Activated T-cell treated with anti-CD3 and anti-CD28 coated beads, Interleukin-2, amount 50 U/mL, for 4 hours (primary cell): ENCODE results near the gene HK3. TPM values are rescaled to one million over a fixed set of nuclear protein-coding genes. Genes with fewer than 3 reads are reported as not detected.
"Not testable (repeated sequence)": the region's sequence is repeated elsewhere in the genome, so short reads cannot be mapped to it uniquely, and the experiment has no call there.

Source experiments
- ATAC-seq, 2 donors: fragments of 200-7000 bp; cut with Tn5 transposase; one replicate each; pipeline ENCODE4 v1.10.0; 2021
- DNase-seq: peaks from one replicate; pipeline ENCODE4 v3.0.0-alpha.2; 2020
- H3K27me3 Mint-ChIP-seq: one replicate; pipeline ENCODE4 v1.8.0; 2021; ENCODE audit warnings: low read depth, mixed read lengths
- H3K36me3 Mint-ChIP-seq: one replicate; pipeline ENCODE4 v1.8.0; 2022; ENCODE audit warnings: mixed read lengths; ENCODE audit not compliant: insufficient read depth
- H3K4me1 Mint-ChIP-seq: one replicate; pipeline ENCODE4 v1.8.0; 2021; ENCODE audit warnings: low read depth, mixed read lengths
- H3K4me3 Mint-ChIP-seq: one replicate; pipeline ENCODE4 v1.8.0; 2021; ENCODE audit warnings: mild to moderate bottlenecking, moderate library complexity, mixed read lengths
- H3K9me3 Mint-ChIP-seq: one replicate; pipeline ENCODE4 v1.8.0; 2021; ENCODE audit warnings: mixed read lengths
- total RNA-seq, 3 donors: library from RNA; stranded (reverse); gene quantifications; one replicate each; pipeline ENCODE4 v1.2.1, GENCODE V29; 2021

HK3 gene
- total RNA-seq, 3 donors from 2014 or later = 0.19 to 0.61 TPM; not detected in 1

- Mint-ChIP-seq H3K4me3 (no peak overlapping the region), H3K4me1 (peaks cover 15% of the 10 kb centered on the region), H3K36me3 (no peaks in the 10 kb centered on the region), H3K9me3 (no peaks in the 10 kb centered on the region), H3K27me3 (peaks cover 27% of the 10 kb centered on the region)
- ATAC-seq = no peak
- DNase-seq = no peak
These were observed 25.5 kb downstream of the HK3 start for GRCh38 chr5:176873541-176874172.

GRCh38 chr5:176873011-176873410, 26.1 kb downstream of the HK3 start:
- not testable (repeated sequence) for H3K36me3 Mint-ChIP-seq, H3K4me3 Mint-ChIP-seq, H3K9me3 Mint-ChIP-seq, DNase-seq, ATAC-seq
- H3K27me3 Mint-ChIP-seq = peaks cover 23% of the 10 kb centered on the region
- peaks cover 15% of the 10 kb centered on the region for H3K4me1 Mint-ChIP-seq

GRCh38 chr5:176872586-176872985, 26.6 kb downstream of the HK3 start:
- not testable (repeated sequence) for H3K9me3 Mint-ChIP-seq, H3K36me3 Mint-ChIP-seq, H3K4me3 Mint-ChIP-seq, ATAC-seq, DNase-seq
- H3K27me3 Mint-ChIP-seq = peaks cover 22% of the 10 kb centered on the region
- H3K4me1 Mint-ChIP-seq = peaks cover 15% of the 10 kb centered on the region

GRCh38 chr5:176870644-176871043, 28.5 kb downstream of the HK3 start:
- DNase-seq, H3K4me1 Mint-ChIP-seq, H3K9me3 Mint-ChIP-seq, H3K4me3 Mint-ChIP-seq, ATAC-seq, H3K36me3 Mint-ChIP-seq: not testable (repeated sequence)
- peaks cover 27% of the 10 kb centered on the region for H3K27me3 Mint-ChIP-seq

- H3K4me1 Mint-ChIP-seq = peaks cover 4% of the 10 kb centered on the region
- peaks cover 27% of the 10 kb centered on the region for H3K27me3 Mint-ChIP-seq
- no peaks in the 10 kb centered on the region for H3K36me3 Mint-ChIP-seq
- no peak for DNase-seq
- no peak overlapping the region for H3K4me3 Mint-ChIP-seq
- ATAC-seq = no peak
- H3K9me3 Mint-ChIP-seq = no peaks in the 10 kb centered on the region
These were observed 29.0 kb downstream of the HK3 start for GRCh38 chr5:176870110-176870591.

GRCh38 chr5:176869501-176870109, 29.5 kb downstream of the HK3 start:
- Mint-ChIP-seq H3K9me3 (no peaks in the 10 kb centered on the region), H3K4me1 (peaks cover 4% of the 10 kb centered on the region), H3K36me3 (no peaks in the 10 kb centered on the region), H3K27me3 (peaks cover 26% of the 10 kb centered on the region), H3K4me3 (no peak overlapping the region)
- DNase-seq (no peak), ATAC-seq (no peak)

- no peaks in the 10 kb centered on the region for H3K9me3 Mint-ChIP-seq
- no peaks in the 10 kb centered on the region for H3K36me3 Mint-ChIP-seq
- DNase-seq (no peak), ATAC-seq (no peak)
- peaks cover 29% of the 10 kb centered on the region for H3K27me3 Mint-ChIP-seq
- peaks cover 4% of the 10 kb centered on the region for H3K4me1 Mint-ChIP-seq
- no peak overlapping the region for H3K4me3 Mint-ChIP-seq
These were observed 30.4 kb downstream of the HK3 start for GRCh38 chr5:176868731-176869130.

GRCh38 chr5:176868126-176868525, 31.0 kb downstream of the HK3 start:
- H3K9me3 Mint-ChIP-seq = no peaks in the 10 kb centered on the region
- peaks cover 4% of the 10 kb centered on the region for H3K4me1 Mint-ChIP-seq
- ATAC-seq = no peak
- no peak overlapping the region for H3K4me3 Mint-ChIP-seq
- H3K27me3 Mint-ChIP-seq = peaks cover 32% of the 10 kb centered on the region
- no peaks in the 10 kb centered on the region for H3K36me3 Mint-ChIP-seq
- no peak for DNase-seq

- peaks cover 4% of the 10 kb centered on the region for H3K4me1 Mint-ChIP-seq
- ATAC-seq (no peak), DNase-seq (no peak)
- no peak overlapping the region for H3K4me3 Mint-ChIP-seq
- H3K27me3 Mint-ChIP-seq = peaks cover 41% of the 10 kb centered on the region
- H3K9me3 Mint-ChIP-seq = no peaks in the 10 kb centered on the region
- H3K36me3 Mint-ChIP-seq = no peaks in the 10 kb centered on the region
These were observed 32.3 kb downstream of the HK3 start for GRCh38 chr5:176866707-176867310.

GRCh38 chr5:176865964-176866363, 33.2 kb downstream of the HK3 start:
- DNase-seq (no peak), ATAC-seq (no peak)
- H3K36me3 Mint-ChIP-seq = no peaks in the 10 kb centered on the region
- H3K4me3 Mint-ChIP-seq = no peak overlapping the region
- H3K27me3 Mint-ChIP-seq = peaks cover 45% of the 10 kb centered on the region
- no peaks in the 10 kb centered on the region for H3K9me3 Mint-ChIP-seq
- H3K4me1 Mint-ChIP-seq = peaks cover 4% of the 10 kb centered on the region

GRCh38 chr5:176864755-176865154, 34.4 kb downstream of the HK3 start:
- H3K4me1 Mint-ChIP-seq = no peaks in the 10 kb centered on the region
- no peaks in the 10 kb centered on the region for H3K9me3 Mint-ChIP-seq
- no peaks in the 10 kb centered on the region for H3K36me3 Mint-ChIP-seq
- H3K27me3 Mint-ChIP-seq = peaks cover 45% of the 10 kb centered on the region
- ATAC-seq (no peak), DNase-seq (no peak)
- H3K4me3 Mint-ChIP-seq = no peak overlapping the region

- H3K9me3 Mint-ChIP-seq = no peaks in the 10 kb centered on the region
- no peaks in the 10 kb centered on the region for H3K4me1 Mint-ChIP-seq
- ATAC-seq (no peak), DNase-seq (no peak)
- no peak overlapping the region for H3K4me3 Mint-ChIP-seq
- H3K27me3 Mint-ChIP-seq = peaks cover 46% of the 10 kb centered on the region
- H3K36me3 Mint-ChIP-seq = no peaks in the 10 kb centered on the region
These were observed 35.4 kb downstream of the HK3 start for GRCh38 chr5:176863765-176864098.

- no peak for ATAC-seq
- Mint-ChIP-seq H3K36me3 (no peaks in the 10 kb centered on the region), H3K4me3 (no peak overlapping the region)
These were observed 35.9 kb downstream of the HK3 start for GRCh38 chr5:176863041-176863764.

GRCh38 chr5:176862330-176862995, 36.7 kb downstream of the HK3 start:
- DNase-seq (no peak), ATAC-seq (no peak)
- Mint-ChIP-seq H3K9me3 (no peaks in the 10 kb centered on the region), H3K36me3 (no peaks in the 10 kb centered on the region), H3K4me3 (no peak overlapping the region), H3K4me1 (no peaks in the 10 kb centered on the region), H3K27me3 (peaks cover 53% of the 10 kb centered on the region)

More at GRCh38 chr5:176863041-176863764, 35.9 kb downstream of the HK3 start:
- Mint-ChIP-seq H3K27me3 (peaks cover 50% of the 10 kb centered on the region), H3K4me1 (no peaks in the 10 kb centered on the region), H3K9me3 (no peaks in the 10 kb centered on the region)
- DNase-seq = no peak
